ENCODE results near the gene LYRM4.
A peak's percentile ranks its signal among the peaks of the same experiment; 100 is the strongest.
"Not testable (repeated sequence)": the region's sequence is repeated elsewhere in the genome, so short reads cannot be mapped to it uniquely, and the experiment has no call there.

The LYRM4 gene

DNA sequence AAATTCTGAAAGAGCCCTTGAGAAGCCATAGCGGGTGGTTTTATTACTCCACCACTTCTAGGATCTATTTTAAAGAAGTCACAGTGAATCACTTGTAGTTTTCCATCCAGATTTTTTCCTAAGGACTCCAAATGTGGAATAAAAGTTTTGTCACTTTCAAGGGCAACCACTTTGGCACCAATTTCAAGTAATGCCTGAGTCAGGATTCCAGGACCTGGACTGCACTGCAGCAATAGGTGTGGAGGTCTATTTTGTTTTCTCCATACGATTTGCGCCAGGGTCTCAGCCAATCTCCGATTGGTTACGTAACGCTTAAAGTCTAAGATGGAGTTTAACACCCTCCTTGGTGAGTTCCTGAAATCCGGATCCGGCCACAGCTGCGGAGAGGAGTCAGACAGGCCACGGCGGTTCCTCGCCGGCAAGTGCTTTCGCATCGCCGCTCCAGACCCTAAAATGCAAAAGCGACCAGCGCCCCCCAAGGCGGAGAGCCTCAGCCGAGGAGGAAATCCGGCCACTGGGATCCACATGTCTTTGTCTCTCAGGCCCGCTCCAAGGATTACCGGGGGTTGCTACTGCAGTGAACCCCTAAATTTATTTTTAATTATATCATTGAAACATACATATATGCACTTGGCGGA is 194.2 kb downstream of the LYRM4 start:
- Histone ChIP-seq H2AK5ac (ENCODE audit: low read length, severe bottlenecking) (no peak overlapping the region), H3K27me3 (ENCODE audit: control insufficient read depth in 1 of 2, insufficient read depth in 1 of 2, low read length in 2 of 2) (no peaks in the 10 kb centered on the region), H4K8ac (ENCODE audit: low read length) (no peak overlapping the region), H2BK12ac (ENCODE audit: low read length in 2 of 2) (no peak overlapping the region), H3K14ac (ENCODE audit: low read length in 2 of 2) (no peak overlapping the region), H4K91ac (ENCODE audit: low read length) (no peak overlapping the region), H3K18ac (ENCODE audit: low read depth in 1 of 2, low read length in 2 of 2) (no peak overlapping the region), H3K4ac (ENCODE audit: low read depth in 1 of 2, low read length in 2 of 2) (no peak overlapping the region), H3K79me1 (replicated peaks; ENCODE audit: low read length, poor library complexity, severe bottlenecking) (no peaks in the 10 kb centered on the region), H3K23ac (ENCODE audit: low read length in 2 of 2) (no peak overlapping the region), H3K4me2 (ENCODE audit: low read length, poor library complexity, severe bottlenecking) (no peak overlapping the region), H3K27ac (ENCODE audit: low read length, poor library complexity, severe bottlenecking) (no peak overlapping the region), H2BK15ac (ENCODE audit: low read depth, poor library complexity, severe bottlenecking) (peak overlapping the region; percentile 62), H3K4me1 (ENCODE audit: control insufficient read depth, insufficient read depth, low read depth, low read length) (peaks cover 4% of the 10 kb centered on the region), H3K4me3 (ENCODE audit: insufficient read depth in 1 of 2, low read depth in 1 of 2, low read length in 2 of 2) (no peak overlapping the region), H2BK5ac (ENCODE audit: low read depth, low read length, poor library complexity, severe bottlenecking) (no peak overlapping the region), H3K9me3 (ENCODE audit: control insufficient read depth, low read length) (no peaks in the 10 kb centered on the region), H3K9ac (ENCODE audit: low read length) (no peak overlapping the region), H3K36me3 (ENCODE audit: control insufficient read depth in 1 of 2, insufficient read depth in 2 of 2, low read depth in 1 of 2, low read length in 2 of 2) (no peaks in the 10 kb centered on the region), H2AFZ (ENCODE audit: low read depth, low read length) (no peak overlapping the region), H2BK120ac (ENCODE audit: low read depth, low read length) (no peak overlapping the region)
- no peak for DNase-seq
- 96% methylated on average over 21 of the region's 24 CpGs for WGBS

DNA sequence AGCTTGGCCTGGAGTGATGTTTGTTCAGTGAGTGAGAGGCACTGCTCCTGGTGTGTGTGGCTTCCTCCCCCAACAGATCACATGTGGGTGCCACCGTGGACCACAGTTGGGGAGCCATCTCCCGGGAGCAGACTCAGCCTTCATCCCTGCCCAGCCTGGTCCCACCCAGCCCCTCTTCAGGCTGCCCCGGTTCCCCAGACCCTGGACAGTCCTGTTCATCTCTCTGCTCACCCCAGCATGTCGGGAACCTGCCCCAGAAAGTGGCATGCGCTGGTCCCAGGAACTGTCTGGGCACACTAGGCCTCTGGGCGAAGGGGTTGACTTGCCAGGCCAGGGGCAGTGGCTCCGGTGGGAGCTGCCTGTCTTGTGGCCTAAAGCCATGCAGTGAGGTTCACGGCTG is 197.1 kb downstream of the LYRM4 start:
- DNase-seq: no peak
- Histone ChIP-seq H4K8ac (ENCODE audit: low read length) (no peak overlapping the region), H2BK120ac (ENCODE audit: low read depth, low read length) (no peak overlapping the region), H3K27ac (ENCODE audit: low read length, poor library complexity, severe bottlenecking) (no peak overlapping the region), H4K91ac (ENCODE audit: low read length) (no peak overlapping the region), H3K18ac (ENCODE audit: low read depth in 1 of 2, low read length in 2 of 2) (no peak overlapping the region), H2BK15ac (ENCODE audit: low read depth, poor library complexity, severe bottlenecking) (no peak overlapping the region), H3K14ac (ENCODE audit: low read length in 2 of 2) (no peak overlapping the region), H3K36me3 (ENCODE audit: control insufficient read depth in 1 of 2, insufficient read depth in 2 of 2, low read depth in 1 of 2, low read length in 2 of 2) (no peaks in the 10 kb centered on the region), H3K79me1 (replicated peaks; ENCODE audit: low read length, poor library complexity, severe bottlenecking) (no peaks in the 10 kb centered on the region), H2BK12ac (ENCODE audit: low read length in 2 of 2) (no peak overlapping the region), H3K4me1 (ENCODE audit: control insufficient read depth, insufficient read depth, low read depth, low read length) (no peaks in the 10 kb centered on the region), H3K4ac (ENCODE audit: low read depth in 1 of 2, low read length in 2 of 2) (no peak overlapping the region), H2BK5ac (ENCODE audit: low read depth, low read length, poor library complexity, severe bottlenecking) (no peak overlapping the region), H3K9me3 (ENCODE audit: control insufficient read depth, low read length) (no peaks in the 10 kb centered on the region), H3K27me3 (ENCODE audit: control insufficient read depth in 1 of 2, insufficient read depth in 1 of 2, low read length in 2 of 2) (no peaks in the 10 kb centered on the region), H3K23ac (ENCODE audit: low read length in 2 of 2) (no peak overlapping the region), H3K4me2 (ENCODE audit: low read length, poor library complexity, severe bottlenecking) (no peak overlapping the region), H3K9ac (ENCODE audit: low read length) (no peak overlapping the region), H2AFZ (ENCODE audit: low read depth, low read length) (no peak overlapping the region), H2AK5ac (ENCODE audit: low read length, severe bottlenecking) (no peak overlapping the region), H3K4me3 (ENCODE audit: insufficient read depth in 1 of 2, low read depth in 1 of 2, low read length in 2 of 2) (peak overlapping the region in 1 of 2 experiments; percentile 3)
- WGBS: 95% methylated on average over 8 of the region's 8 CpGs

DNA sequence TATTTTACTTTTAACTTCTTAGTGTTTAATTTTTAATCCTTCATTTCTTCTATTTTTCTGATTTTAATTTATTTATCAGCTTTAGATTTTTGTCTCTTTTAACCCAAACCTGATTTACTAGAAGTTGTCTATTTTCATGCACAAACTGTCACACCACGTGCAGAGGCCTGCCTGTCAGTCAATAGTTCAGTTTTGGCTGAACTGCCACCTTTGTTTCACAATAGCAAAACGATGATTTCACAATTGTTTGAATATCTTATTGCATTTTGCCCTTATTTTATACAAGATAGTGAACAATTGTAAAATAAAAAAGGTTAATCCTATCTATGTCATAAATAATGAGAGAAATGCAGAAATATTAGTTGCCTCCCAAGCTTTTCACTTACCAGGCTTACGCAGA is 199.6 kb downstream of the LYRM4 start:
- 88% methylated on average over 2 of the region's 3 CpGs for WGBS
- no peak overlapping the region for H4K91ac ChIP-seq (ENCODE audit: low read length)
- H3K9ac ChIP-seq (ENCODE audit: low read length): no peak overlapping the region
- H3K18ac ChIP-seq (ENCODE audit: low read depth in 1 of 2, low read length in 2 of 2): no peak overlapping the region
- H3K14ac ChIP-seq (ENCODE audit: low read length in 2 of 2): no peak overlapping the region
- no peak overlapping the region for H3K4me3 ChIP-seq (ENCODE audit: insufficient read depth in 1 of 2, low read depth in 1 of 2, low read length in 2 of 2)
- H3K27ac ChIP-seq (ENCODE audit: low read length, poor library complexity, severe bottlenecking): no peak overlapping the region
- no peak for DNase-seq
- H3K79me1 ChIP-seq (replicated peaks; ENCODE audit: low read length, poor library complexity, severe bottlenecking): no peaks in the 10 kb centered on the region
- no peaks in the 10 kb centered on the region for H3K9me3 ChIP-seq (ENCODE audit: control insufficient read depth, low read length)
- H3K4ac ChIP-seq (ENCODE audit: low read depth in 1 of 2, low read length in 2 of 2): no peak overlapping the region
- no peak overlapping the region for H2BK120ac ChIP-seq (ENCODE audit: low read depth, low read length)
- no peak overlapping the region for H2BK15ac ChIP-seq (ENCODE audit: low read depth, poor library complexity, severe bottlenecking)
- no peak overlapping the region for H4K8ac ChIP-seq (ENCODE audit: low read length)
- H3K4me2 ChIP-seq (ENCODE audit: low read length, poor library complexity, severe bottlenecking): no peak overlapping the region
- H2BK12ac ChIP-seq (ENCODE audit: low read length in 2 of 2): no peak overlapping the region
- H3K4me1 ChIP-seq (ENCODE audit: control insufficient read depth, insufficient read depth, low read depth, low read length): peaks cover 3% of the 10 kb centered on the region
- no peak overlapping the region for H2BK5ac ChIP-seq (ENCODE audit: low read depth, low read length, poor library complexity, severe bottlenecking)
- H3K36me3 ChIP-seq (ENCODE audit: control insufficient read depth in 1 of 2, insufficient read depth in 2 of 2, low read depth in 1 of 2, low read length in 2 of 2): no peaks in the 10 kb centered on the region
- no peaks in the 10 kb centered on the region for H3K27me3 ChIP-seq (ENCODE audit: control insufficient read depth in 1 of 2, insufficient read depth in 1 of 2, low read length in 2 of 2)
- no peak overlapping the region for H2AFZ ChIP-seq (ENCODE audit: low read depth, low read length)
- H3K23ac ChIP-seq (ENCODE audit: low read length in 2 of 2): no peak overlapping the region
- H2AK5ac ChIP-seq (ENCODE audit: low read length, severe bottlenecking): no peak overlapping the region

DNA sequence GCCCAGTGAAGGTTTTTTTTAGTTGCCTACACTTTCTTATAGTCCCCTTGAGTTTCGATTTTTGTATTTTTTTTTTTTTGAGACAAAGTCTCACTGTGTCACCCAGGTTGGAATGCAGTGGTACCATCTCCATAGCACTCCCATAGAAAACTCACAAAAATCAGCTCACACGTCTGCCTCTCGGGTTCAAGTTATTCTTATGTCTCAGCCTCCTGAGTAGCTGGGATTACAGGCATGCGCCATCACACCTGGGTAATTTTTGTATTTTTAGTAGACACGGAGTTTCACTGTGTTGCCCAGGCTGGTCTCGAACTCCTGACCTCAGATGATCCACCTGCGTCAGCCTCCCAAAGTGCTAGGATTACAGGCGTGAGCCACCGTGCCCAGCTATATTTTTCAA is 200.3 kb downstream of the LYRM4 start:
- not testable (repeated sequence) for H2BK15ac ChIP-seq (ENCODE audit: low read depth, poor library complexity, severe bottlenecking); H3K18ac ChIP-seq (ENCODE audit: low read depth in 1 of 2, low read length in 2 of 2); H2BK120ac ChIP-seq (ENCODE audit: low read depth, low read length); H3K4me1 ChIP-seq (ENCODE audit: control insufficient read depth, insufficient read depth, low read depth, low read length); H3K9me3 ChIP-seq (ENCODE audit: control insufficient read depth, low read length); H3K36me3 ChIP-seq (ENCODE audit: control insufficient read depth in 1 of 2, insufficient read depth in 2 of 2, low read depth in 1 of 2, low read length in 2 of 2); H2AFZ ChIP-seq (ENCODE audit: low read depth, low read length); H2BK5ac ChIP-seq (ENCODE audit: low read depth, low read length, poor library complexity, severe bottlenecking); H3K79me1 ChIP-seq (replicated peaks; ENCODE audit: low read length, poor library complexity, severe bottlenecking); H3K14ac ChIP-seq (ENCODE audit: low read length in 2 of 2); H3K4me2 ChIP-seq (ENCODE audit: low read length, poor library complexity, severe bottlenecking); H3K23ac ChIP-seq (ENCODE audit: low read length in 2 of 2); H4K8ac ChIP-seq (ENCODE audit: low read length); H4K91ac ChIP-seq (ENCODE audit: low read length); H3K27me3 ChIP-seq (ENCODE audit: control insufficient read depth in 1 of 2, insufficient read depth in 1 of 2, low read length in 2 of 2); H2AK5ac ChIP-seq (ENCODE audit: low read length, severe bottlenecking); H3K4me3 ChIP-seq (ENCODE audit: insufficient read depth in 1 of 2, low read depth in 1 of 2, low read length in 2 of 2); H2BK12ac ChIP-seq (ENCODE audit: low read length in 2 of 2); H3K4ac ChIP-seq (ENCODE audit: low read depth in 1 of 2, low read length in 2 of 2); H3K9ac ChIP-seq (ENCODE audit: low read length); H3K27ac ChIP-seq (ENCODE audit: low read length, poor library complexity, severe bottlenecking); DNase-seq
- WGBS: 97% methylated on average over 7 of the region's 9 CpGs

All from mesenchymal stem cell (in vitro differentiated cells and primary cell).